ENCODE measurements around the gene TRPT1.

Gene TRPT1

DNA sequence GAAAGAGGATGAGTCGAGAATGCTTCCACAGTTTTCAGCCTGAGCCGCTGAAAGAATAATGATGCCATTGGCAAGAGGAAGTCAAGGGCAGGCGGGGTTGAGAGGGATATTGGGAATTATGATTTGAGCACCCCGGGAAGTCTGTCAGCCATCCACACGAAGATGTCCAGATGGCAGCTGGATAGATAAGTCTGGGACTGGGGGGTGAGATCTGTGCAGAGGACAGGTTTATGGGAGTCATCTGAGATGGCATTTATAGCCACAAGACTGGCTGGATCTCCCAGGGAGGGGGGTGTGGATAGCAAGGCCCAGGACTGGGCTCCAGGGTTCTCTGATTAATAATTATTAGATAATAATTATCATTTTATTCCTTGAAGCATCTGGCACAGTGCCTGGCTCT lies 45.1 kb downstream of the TRPT1 start:
- no peak overlapping the region for H3K4ac ChIP-seq (ENCODE audit: low read depth, low read length)
- peaks cover 2% of the 10 kb centered on the region for H3K79me2 ChIP-seq (ENCODE audit: control insufficient read depth, insufficient read depth, low read length)
- H3K27me3 ChIP-seq (ENCODE audit: insufficient read depth, low read length, poor library complexity) = no peaks in the 10 kb centered on the region
- no peak overlapping the region for H3K4me2 ChIP-seq (ENCODE audit: low read length)
- H4K8ac ChIP-seq (ENCODE audit: low read depth, low read length) = no peak overlapping the region
- no peaks in the 10 kb centered on the region for H3K36me3 ChIP-seq (ENCODE audit: control insufficient read depth, insufficient read depth, low read length)
- H3K18ac ChIP-seq (ENCODE audit: low read length) = no peak overlapping the region
- H2BK15ac ChIP-seq (replicated peaks; ENCODE audit: low read depth) = no peak overlapping the region
- no peak overlapping the region for H2AK5ac ChIP-seq (ENCODE audit: low read length)
- no peak overlapping the region for H3K9ac ChIP-seq (ENCODE audit: low read length)
- no peak overlapping the region for H3K56ac ChIP-seq (ENCODE audit: low read length)
- H3K4me1 ChIP-seq (ENCODE audit: control insufficient read depth, low read depth, low read length) = no peaks in the 10 kb centered on the region
- no peak overlapping the region for H2BK5ac ChIP-seq (ENCODE audit: low read length)
- H3K79me1 ChIP-seq (ENCODE audit: low read length) = peaks cover 8% of the 10 kb centered on the region
- no peak overlapping the region for H2BK120ac ChIP-seq (ENCODE audit: low read depth, low read length)
- no CpG with 5 or more reads among the region's 5 CpGs for WGBS (ENCODE audit: extremely low coverage, insufficient coverage, low lambda C conversion rate)
- no peak overlapping the region for H3K23ac ChIP-seq (ENCODE audit: low read length)
- H3K4me3 ChIP-seq (ENCODE audit: low read length) = no peak overlapping the region
- no peak overlapping the region for H3K27ac ChIP-seq (ENCODE audit: low read depth, low read length)
- H4K5ac ChIP-seq (ENCODE audit: low read length) = no peak overlapping the region
- no peak for DNase-seq

DNA sequence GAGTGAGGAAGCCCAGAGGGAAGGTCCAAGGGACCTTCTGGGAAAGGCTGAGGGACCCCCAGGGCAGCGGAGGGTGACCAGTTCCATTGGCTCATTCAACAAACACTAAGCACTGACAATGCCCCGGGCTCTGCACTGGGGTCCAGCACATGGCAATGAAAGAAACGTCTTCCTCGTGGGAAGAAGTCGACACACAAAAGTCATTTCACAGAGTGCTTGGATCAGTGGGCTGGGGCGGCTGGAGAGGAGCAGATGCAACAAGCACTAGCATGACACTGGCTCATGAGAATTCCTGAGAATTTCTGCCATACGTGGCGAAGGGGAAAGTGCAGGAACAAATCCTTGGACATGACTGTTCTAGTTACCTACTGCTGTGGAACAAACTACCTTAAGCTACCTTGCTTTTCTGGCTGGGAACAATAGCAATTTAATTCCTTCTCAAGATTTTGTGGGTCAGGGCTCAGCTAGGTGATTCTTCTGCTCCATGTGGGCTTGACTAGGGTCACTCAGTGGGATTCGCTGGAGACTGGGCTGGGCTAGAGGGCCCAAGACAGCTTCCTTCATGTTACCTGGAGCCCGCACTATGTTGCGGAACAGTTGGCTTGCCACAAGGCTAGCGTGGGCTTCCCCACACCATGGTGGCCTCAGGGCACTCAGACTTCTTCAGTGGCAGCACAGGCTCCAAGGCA lies 46.9 kb downstream of the TRPT1 start:
- no peak overlapping the region for H3K4ac ChIP-seq (ENCODE audit: low read depth, low read length)
- no peak overlapping the region for H3K18ac ChIP-seq (ENCODE audit: low read length)
- H2AK5ac ChIP-seq (ENCODE audit: low read length) = no peak overlapping the region
- H3K79me1 ChIP-seq (ENCODE audit: low read length) = peaks cover 8% of the 10 kb centered on the region
- no peak overlapping the region for H2BK120ac ChIP-seq (ENCODE audit: low read depth, low read length)
- no peak overlapping the region for H3K9ac ChIP-seq (ENCODE audit: low read length)
- no peak overlapping the region for H3K4me3 ChIP-seq (ENCODE audit: low read length)
- no CpG with 5 or more reads among the region's 12 CpGs for WGBS (ENCODE audit: extremely low coverage, insufficient coverage, low lambda C conversion rate)
- H3K4me1 ChIP-seq (ENCODE audit: control insufficient read depth, low read depth, low read length) = no peaks in the 10 kb centered on the region
- no peaks in the 10 kb centered on the region for H3K36me3 ChIP-seq (ENCODE audit: control insufficient read depth, insufficient read depth, low read length)
- no peak for DNase-seq
- no peak overlapping the region for H4K8ac ChIP-seq (ENCODE audit: low read depth, low read length)
- H3K79me2 ChIP-seq (ENCODE audit: control insufficient read depth, insufficient read depth, low read length) = peaks cover 2% of the 10 kb centered on the region
- H2BK5ac ChIP-seq (ENCODE audit: low read length) = no peak overlapping the region
- no peak overlapping the region for H4K5ac ChIP-seq (ENCODE audit: low read length)
- H3K27me3 ChIP-seq (ENCODE audit: insufficient read depth, low read length, poor library complexity) = no peaks in the 10 kb centered on the region
- H3K23ac ChIP-seq (ENCODE audit: low read length) = no peak overlapping the region
- no peak overlapping the region for H2BK15ac ChIP-seq (replicated peaks; ENCODE audit: low read depth)
- H3K4me2 ChIP-seq (ENCODE audit: low read length) = no peak overlapping the region
- no peak overlapping the region for H3K27ac ChIP-seq (ENCODE audit: low read depth, low read length)
- no peak overlapping the region for H3K56ac ChIP-seq (ENCODE audit: low read length)

GRCh38 chr11:64178203-64178602 lies 47.8 kb downstream of the TRPT1 start:
- no peak overlapping the region for H4K8ac ChIP-seq (ENCODE audit: low read depth, low read length)
- H3K56ac ChIP-seq (ENCODE audit: low read length) = no peak overlapping the region
- H2AK5ac ChIP-seq (ENCODE audit: low read length) = no peak overlapping the region
- peaks cover under 1% of the 10 kb centered on the region for H3K79me1 ChIP-seq (ENCODE audit: low read length)
- H3K23ac ChIP-seq (ENCODE audit: low read length) = no peak overlapping the region
- no peak overlapping the region for H3K4me2 ChIP-seq (ENCODE audit: low read length)
- H2BK120ac ChIP-seq (ENCODE audit: low read depth, low read length) = no peak overlapping the region
- H3K4ac ChIP-seq (ENCODE audit: low read depth, low read length) = no peak overlapping the region
- H3K27ac ChIP-seq (ENCODE audit: low read depth, low read length) = no peak overlapping the region
- no peak for DNase-seq
- H2BK5ac ChIP-seq (ENCODE audit: low read length) = no peak overlapping the region
- no peaks in the 10 kb centered on the region for H3K36me3 ChIP-seq (ENCODE audit: control insufficient read depth, insufficient read depth, low read length)
- H3K79me2 ChIP-seq (ENCODE audit: control insufficient read depth, insufficient read depth, low read length) = no peaks in the 10 kb centered on the region
- no peak overlapping the region for H3K9ac ChIP-seq (ENCODE audit: low read length)
- no peak overlapping the region for H3K4me3 ChIP-seq (ENCODE audit: low read length)
- no peak overlapping the region for H3K18ac ChIP-seq (ENCODE audit: low read length)
- no peak overlapping the region for H2BK15ac ChIP-seq (replicated peaks; ENCODE audit: low read depth)
- H3K4me1 ChIP-seq (ENCODE audit: control insufficient read depth, low read depth, low read length) = no peaks in the 10 kb centered on the region
- no peaks in the 10 kb centered on the region for H3K27me3 ChIP-seq (ENCODE audit: insufficient read depth, low read length, poor library complexity)
- H4K5ac ChIP-seq (ENCODE audit: low read length) = no peak overlapping the region
- no CpG with 5 or more reads among the region's 1 CpG for WGBS (ENCODE audit: extremely low coverage, insufficient coverage, low lambda C conversion rate)

DNA sequence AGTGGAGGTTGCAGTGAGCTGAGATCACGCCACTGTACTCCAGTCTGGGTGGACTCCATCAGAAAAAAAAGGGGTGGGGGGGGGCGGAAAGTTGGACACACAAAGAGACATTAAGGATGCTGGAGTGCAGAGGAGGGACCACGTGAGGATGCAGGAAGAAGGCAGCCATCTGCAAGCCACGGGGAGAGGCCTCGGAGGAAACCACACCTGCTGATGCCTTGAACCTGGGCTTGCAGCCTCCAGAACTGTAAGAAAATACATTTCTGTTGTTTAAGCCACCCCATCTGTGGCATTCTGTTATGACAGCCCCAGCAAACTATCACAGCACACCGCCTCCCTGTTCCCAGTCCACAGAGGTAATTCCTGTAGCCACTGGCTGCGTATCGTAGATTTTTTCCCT lies 49.2 kb downstream of the TRPT1 start:
- Histone ChIP-seq H3K27me3 (ENCODE audit: insufficient read depth, low read length, poor library complexity) (no peaks in the 10 kb centered on the region), H2BK120ac (ENCODE audit: low read depth, low read length) (no peak overlapping the region), H3K9ac (ENCODE audit: low read length) (no peak overlapping the region), H3K18ac (ENCODE audit: low read length) (no peak overlapping the region), H3K23ac (ENCODE audit: low read length) (no peak overlapping the region), H4K5ac (ENCODE audit: low read length) (no peak overlapping the region), H2BK15ac (replicated peaks; ENCODE audit: low read depth) (no peak overlapping the region), H4K8ac (ENCODE audit: low read depth, low read length) (no peak overlapping the region), H3K79me1 (ENCODE audit: low read length) (no peaks in the 10 kb centered on the region), H3K79me2 (ENCODE audit: control insufficient read depth, insufficient read depth, low read length) (no peaks in the 10 kb centered on the region), H3K4me2 (ENCODE audit: low read length) (no peak overlapping the region), H3K4me3 (ENCODE audit: low read length) (no peak overlapping the region), H3K4ac (ENCODE audit: low read depth, low read length) (no peak overlapping the region), H2BK5ac (ENCODE audit: low read length) (no peak overlapping the region), H3K4me1 (ENCODE audit: control insufficient read depth, low read depth, low read length) (no peaks in the 10 kb centered on the region), H3K27ac (ENCODE audit: low read depth, low read length) (no peak overlapping the region), H3K56ac (ENCODE audit: low read length) (no peak overlapping the region), H2AK5ac (ENCODE audit: low read length) (no peak overlapping the region), H3K36me3 (ENCODE audit: control insufficient read depth, insufficient read depth, low read length) (no peaks in the 10 kb centered on the region)
- DNase-seq = no peak
- no CpG with 5 or more reads among the region's 8 CpGs for WGBS (ENCODE audit: extremely low coverage, insufficient coverage, low lambda C conversion rate)

All from mesendoderm (in vitro differentiated cells).